CD8-positive, alpha-beta memory T cell (primary cell): ENCODE data around the gene KCNK16. TPM values are rescaled to one million over a fixed set of nuclear protein-coding genes. Genes with fewer than 3 reads are reported as not detected.

Experiments used
- CTCF ChIA-PET: fragments of 350-600 bp; sonication (Branson Sonifier 250); formaldehyde crosslinking; loops from one replicate; lab custom pipeline; 2021; ENCODE audit warnings: antibody characterized with exemption; lab: Charles Lee
- POLR2A ChIA-PET: fragments of 350-600 bp; sonication (Branson Sonifier 250); formaldehyde crosslinking; loops from one replicate; lab custom pipeline; 2021; ENCODE audit warnings: antibody characterized with exemption; lab: Charles Lee
- DNase-seq, 5 donors: peaks; one replicate each; pipeline versions ENCODE4 v3.0.0 to v3.0.0-alpha.2; 2020 to 2022; ENCODE audit warnings: mixed read lengths in 1 of 5
- H3K27ac ChIP-seq: one replicate; pipeline ENCODE4 v1.7.0; 2013; ENCODE audit warnings: low read depth, mild to moderate bottlenecking, low read length, moderate library complexity
- H3K27me3 ChIP-seq: 2 replicates; pipeline ENCODE4 v1.7.0; 2013; ENCODE audit warnings: low read length, mild to moderate bottlenecking; ENCODE audit not compliant: insufficient read depth, poor library complexity, severe bottlenecking
- H3K36me3 ChIP-seq: 2 replicates; pipeline ENCODE4 v1.7.0; 2013; ENCODE audit warnings: mild to moderate bottlenecking, low read length, moderate library complexity; ENCODE audit not compliant: insufficient read depth
- H3K4me1 ChIP-seq: 2 replicates; pipeline ENCODE4 v1.7.0; 2013; ENCODE audit warnings: mild to moderate bottlenecking, low read length, moderate library complexity; ENCODE audit not compliant: insufficient read depth
- H3K4me3 ChIP-seq: 2 replicates; pipeline ENCODE4 v1.7.0; 2013; ENCODE audit warnings: mild to moderate bottlenecking, low read length
- H3K9me3 ChIP-seq: 2 replicates; pipeline ENCODE4 v1.7.0; 2013; ENCODE audit warnings: mild to moderate bottlenecking, low read length
- H3K27ac Mint-ChIP-seq, 8 donors: one replicate each; pipeline ENCODE4 v1.8.0; 2020 to 2021; ENCODE audit warnings: mixed read lengths in 8 of 8, mild to moderate bottlenecking in 6 of 8, inconsistent platforms in 3 of 8, moderate library complexity in 3 of 8
- H3K27me3 Mint-ChIP-seq, 2 donors: one replicate each; pipeline ENCODE4 v1.8.0; 2020 to 2021; ENCODE audit warnings: mixed read lengths in 2 of 2, mild to moderate bottlenecking in 1 of 2, moderate library complexity in 1 of 2
- H3K36me3 Mint-ChIP-seq, 3 donors: one replicate each; pipeline ENCODE4 v1.8.0; 2020 to 2021; ENCODE audit warnings: mixed read lengths in 3 of 3, inconsistent platforms in 1 of 3, mild to moderate bottlenecking in 1 of 3
- H3K4me1 Mint-ChIP-seq, 3 donors: one replicate each; pipeline ENCODE4 v1.8.0; 2020 to 2021; ENCODE audit warnings: mixed read lengths in 3 of 3, inconsistent platforms in 1 of 3, mild to moderate bottlenecking in 1 of 3
- H3K4me3 Mint-ChIP-seq, 7 donors: one replicate each; pipeline ENCODE4 v1.8.0; 2020 to 2021; ENCODE audit warnings: mixed read lengths in 7 of 7, mild to moderate bottlenecking in 6 of 7, moderate library complexity in 4 of 7, inconsistent platforms in 2 of 7
- H3K9me3 Mint-ChIP-seq, 5 donors: one replicate each; pipeline ENCODE4 v1.8.0; 2020 to 2022; ENCODE audit warnings: mixed read lengths in 5 of 5, mild to moderate bottlenecking in 3 of 5, moderate library complexity in 2 of 5, inconsistent platforms in 1 of 5
- polyA plus RNA-seq: library from polyadenylated mRNA; unstranded; fragments of 300-500 nt; fragmentation: Illumina TruSeq; gene quantifications from one replicate; pipeline ENCODE4 v1.2.3, GENCODE V29; 2021
- total RNA-seq, 2 experiments: library from RNA; stranded (reverse); gene quantifications; one replicate each; pipeline ENCODE4 v1.2.3, GENCODE V29; 2021

The KCNK16 gene
- total and polyA plus RNA-seq, 3 experiments from 2014 or later, result not detected

DNA sequence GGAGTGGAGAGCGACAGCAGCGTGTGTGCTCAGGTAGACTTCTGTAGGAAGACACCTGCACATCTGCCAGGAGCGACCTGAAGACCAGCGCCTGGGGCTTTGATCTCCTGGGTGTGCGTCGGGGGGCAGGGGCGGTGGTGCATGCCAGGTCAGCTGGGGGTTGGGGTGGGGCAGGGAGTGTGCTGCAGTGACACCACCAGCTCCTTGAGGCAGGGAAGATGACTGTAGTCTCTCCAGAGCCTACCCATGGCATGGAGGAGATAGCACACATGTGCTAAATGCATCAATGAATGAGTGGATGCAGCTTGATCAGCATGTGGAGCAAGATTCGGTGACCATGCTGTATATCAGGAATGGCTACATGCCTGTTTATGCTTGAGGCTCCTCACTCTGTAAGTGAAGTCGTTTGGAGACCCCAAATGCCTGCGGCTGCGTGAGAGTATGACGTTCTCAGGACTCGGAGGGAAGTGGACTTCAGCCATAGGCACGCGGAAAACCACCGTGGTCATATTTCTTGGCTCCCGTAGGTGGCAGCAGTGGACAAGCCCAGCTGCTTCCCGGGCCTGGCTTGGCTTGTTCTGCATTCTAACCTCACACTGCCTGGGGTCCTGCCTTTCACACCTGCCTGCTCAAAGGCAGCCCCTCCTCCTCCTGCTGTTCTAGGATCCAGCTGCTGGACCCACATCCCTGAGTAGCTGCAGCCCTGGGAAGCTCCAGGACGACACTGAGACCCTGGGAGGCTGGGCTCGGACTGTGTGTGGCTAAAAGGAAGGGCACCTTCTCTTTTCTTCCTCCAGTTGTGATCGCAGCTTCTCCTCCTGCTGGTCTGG lies 39.4 kb upstream of the KCNK16 start:
- H3K27ac ChIP-seq, result no peak overlapping the region
- peak in 4 of 5 donors; percentile 13 to 52 (median 18) for DNase-seq
- Mint-ChIP-seq H3K9me3 (no peaks in the 10 kb centered on the region), H3K36me3 (no peaks in the 10 kb centered on the region), H3K27ac (no peak overlapping the region), H3K4me3 (peak overlapping the region in 1 of 7 donors; percentile 17), H3K27me3 (peaks cover 8 to 19% of the 10 kb centered on the region in 2 donors), H3K4me1 (peaks cover 0 to 4% (median 1%) of the 10 kb centered on the region in 3 donors)
- POLR2A ChIA-PET, result interaction anchor here (0.5 kb wide), 1 partner anchor 138 kb away, joined by 4 read pairs; no protein-coding TSS in a partner anchor
- H3K4me3 ChIP-seq, result no peak overlapping the region
- no peaks in the 10 kb centered on the region for H3K9me3 ChIP-seq
- H3K36me3 ChIP-seq, result no peaks in the 10 kb centered on the region
- H3K27me3 ChIP-seq, result no peaks in the 10 kb centered on the region
- no peaks in the 10 kb centered on the region for H3K4me1 ChIP-seq
- CTCF ChIA-PET, result interaction anchor here (0.7 to 1.4 kb wide), 5 partner anchors 9 to 1666 kb away, joined by 3 to 6 read pairs (median 3); no protein-coding TSS in a partner anchor

DNA sequence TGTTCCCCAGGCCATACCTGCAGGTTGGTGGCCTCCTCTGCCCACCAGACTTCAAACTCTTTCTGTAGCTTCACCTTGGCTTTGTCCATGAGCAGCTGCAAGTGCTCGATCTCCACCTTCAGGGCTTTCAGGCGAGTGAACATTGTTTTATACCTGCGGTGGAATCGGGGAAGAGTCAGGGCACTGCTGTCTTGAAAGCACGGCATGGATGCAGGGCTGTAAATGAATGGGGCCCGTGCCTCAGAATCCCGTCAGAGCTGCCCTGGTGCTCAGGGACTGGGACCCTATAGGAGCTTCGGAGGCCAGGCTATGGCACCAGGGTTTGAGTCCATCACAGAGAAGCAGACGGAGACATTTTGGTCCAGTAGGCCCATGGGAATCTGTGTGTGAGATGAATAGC lies 37.9 kb upstream of the KCNK16 start:
- H3K36me3 ChIP-seq, result no peaks in the 10 kb centered on the region
- H3K27me3 ChIP-seq, result no peaks in the 10 kb centered on the region
- H3K4me3 ChIP-seq, result no peak overlapping the region
- H3K27me3 Mint-ChIP-seq, result peaks cover 8 to 19% of the 10 kb centered on the region in 2 donors
- H3K27ac Mint-ChIP-seq, result no peak overlapping the region
- no peaks in the 10 kb centered on the region for H3K4me1 ChIP-seq
- no peaks in the 10 kb centered on the region for H3K36me3 Mint-ChIP-seq
- no peak overlapping the region for H3K27ac ChIP-seq
- CTCF ChIA-PET, result no interaction called here
- POLR2A ChIA-PET, result no interaction called here
- no peak overlapping the region for H3K4me3 Mint-ChIP-seq
- H3K4me1 Mint-ChIP-seq, result peaks cover 0 to 4% (median 1%) of the 10 kb centered on the region in 3 donors
- no peaks in the 10 kb centered on the region for H3K9me3 Mint-ChIP-seq
- H3K9me3 ChIP-seq, result no peaks in the 10 kb centered on the region
- no peak for DNase-seq

DNA sequence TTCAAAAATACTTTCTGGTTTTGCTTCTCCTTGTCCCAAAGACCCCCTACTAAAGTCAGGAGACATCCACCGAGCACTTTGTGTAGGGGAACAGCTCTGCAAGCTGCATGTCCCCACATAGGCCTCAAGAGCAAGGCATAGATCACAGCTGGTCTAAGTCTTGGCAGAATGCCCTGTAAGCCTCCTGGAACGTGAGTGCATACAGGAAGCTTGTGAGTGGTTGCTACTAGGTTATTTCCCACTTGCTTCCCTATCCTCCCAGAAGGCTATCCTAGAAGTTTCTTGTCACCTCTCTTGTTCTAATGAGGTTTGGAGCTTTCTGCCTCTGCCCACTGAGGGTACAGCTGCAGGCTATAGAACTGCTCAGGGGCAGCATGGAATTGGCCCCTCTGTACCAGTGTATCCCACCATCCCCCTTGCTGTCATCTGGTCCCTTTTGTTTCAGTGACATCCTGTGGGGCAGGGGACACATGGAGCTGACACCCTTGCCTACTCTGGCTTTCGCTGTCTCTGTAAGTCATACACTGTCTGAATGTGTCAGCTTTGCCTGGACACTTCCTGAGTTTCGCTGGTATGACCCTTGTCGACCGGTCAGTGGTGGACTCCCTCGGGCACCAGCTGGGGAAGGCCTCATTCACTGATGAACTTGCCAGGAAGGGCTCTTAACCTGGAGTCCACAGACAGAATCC lies 35.6 kb upstream of the KCNK16 start:
- H3K27ac ChIP-seq, result no peak overlapping the region
- H3K36me3 Mint-ChIP-seq, result no peaks in the 10 kb centered on the region
- ChIA-PET CTCF (no interaction called here), POLR2A (no interaction called here)
- H3K27ac Mint-ChIP-seq, result no peak overlapping the region
- no peaks in the 10 kb centered on the region for H3K9me3 Mint-ChIP-seq
- H3K4me1 ChIP-seq, result no peaks in the 10 kb centered on the region
- peaks cover 0 to 4% (median 1%) of the 10 kb centered on the region in 3 donors for H3K4me1 Mint-ChIP-seq
- peaks cover 8 to 19% of the 10 kb centered on the region in 2 donors for H3K27me3 Mint-ChIP-seq
- no peak for DNase-seq
- H3K36me3 ChIP-seq, result no peaks in the 10 kb centered on the region
- H3K9me3 ChIP-seq, result no peaks in the 10 kb centered on the region
- no peak overlapping the region for H3K4me3 ChIP-seq
- no peak overlapping the region for H3K4me3 Mint-ChIP-seq
- no peaks in the 10 kb centered on the region for H3K27me3 ChIP-seq

DNA sequence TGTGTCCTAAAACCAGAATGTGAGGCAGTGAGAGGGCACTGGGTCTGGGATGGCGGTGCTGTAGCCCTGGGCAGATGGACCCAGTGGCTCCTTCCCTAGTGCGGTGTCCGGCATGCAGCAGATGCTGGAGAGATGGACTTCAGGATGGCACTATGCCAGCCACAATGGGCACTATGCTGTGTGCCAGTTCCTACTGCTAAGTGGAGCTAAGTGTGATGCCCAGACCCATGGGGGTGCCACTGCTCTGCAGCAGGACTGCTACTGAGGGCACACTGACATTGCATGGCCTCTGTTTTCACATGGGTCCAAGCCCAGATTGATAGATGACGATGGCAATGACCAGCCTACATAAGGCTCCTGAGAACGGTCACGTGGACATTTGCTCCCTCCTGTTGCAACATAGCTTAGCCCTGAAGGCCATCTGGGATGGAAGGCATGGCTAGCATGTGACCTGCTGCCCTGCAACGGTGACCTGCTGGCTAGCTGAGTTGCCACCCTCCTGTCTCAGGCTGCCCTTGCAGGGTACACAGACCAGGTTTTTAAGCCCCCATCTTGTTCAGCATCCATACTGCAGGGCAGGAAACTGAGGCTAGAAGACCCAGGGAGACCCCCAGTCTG lies 31.3 kb upstream of the KCNK16 start:
- no peaks in the 10 kb centered on the region for H3K36me3 ChIP-seq
- peaks cover 2 to 3% of the 10 kb centered on the region in 2 donors for H3K27me3 Mint-ChIP-seq
- no peaks in the 10 kb centered on the region for H3K36me3 Mint-ChIP-seq
- no peaks in the 10 kb centered on the region for H3K27me3 ChIP-seq
- H3K4me1 ChIP-seq, result no peaks in the 10 kb centered on the region
- no peaks in the 10 kb centered on the region for H3K4me1 Mint-ChIP-seq
- no peaks in the 10 kb centered on the region for H3K9me3 ChIP-seq
- no peak for DNase-seq
- CTCF ChIA-PET, result no interaction called here
- H3K4me3 Mint-ChIP-seq, result no peak overlapping the region
- POLR2A ChIA-PET, result no interaction called here
- H3K27ac ChIP-seq, result no peak overlapping the region
- peak overlapping the region in 1 of 8 donors; percentile 33 for H3K27ac Mint-ChIP-seq
- no peaks in the 10 kb centered on the region for H3K9me3 Mint-ChIP-seq
- no peak overlapping the region for H3K4me3 ChIP-seq

DNA sequence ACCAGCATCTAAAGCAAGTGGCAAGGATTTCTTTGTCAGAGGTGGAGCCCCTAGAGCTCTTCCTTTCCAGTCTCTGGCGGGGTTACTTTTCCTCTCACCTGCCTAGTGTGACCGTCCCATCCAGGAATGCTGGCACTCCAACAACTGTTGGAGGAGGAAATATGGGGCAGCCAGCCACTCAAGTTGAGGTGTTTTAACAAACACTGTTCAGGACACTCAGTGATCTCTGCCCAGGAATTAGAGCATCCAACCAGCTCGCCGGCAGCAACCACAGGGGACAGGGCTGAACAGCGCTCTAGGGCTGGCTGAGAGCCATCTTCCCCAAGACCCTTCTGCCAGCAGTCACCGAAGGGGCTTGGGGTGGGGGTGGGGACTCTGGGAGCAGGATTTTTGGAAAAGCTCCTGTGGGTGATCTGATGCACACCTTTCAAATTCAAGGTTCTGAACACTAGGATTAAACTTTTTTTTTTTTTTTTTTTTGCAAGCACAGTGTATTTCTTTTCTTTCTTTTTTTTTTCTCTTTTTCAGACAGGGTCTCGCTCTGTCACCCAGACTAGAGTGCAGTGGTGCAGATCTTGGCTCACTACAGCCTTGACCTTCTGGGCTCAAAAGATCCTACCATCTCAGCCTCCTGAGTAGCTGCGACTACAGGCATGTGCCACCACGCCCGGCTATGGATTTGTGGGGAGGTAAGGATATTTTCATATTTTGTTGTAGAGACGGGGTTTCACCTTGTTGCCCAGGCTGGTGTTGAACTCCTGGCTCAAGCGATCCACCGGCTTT lies 28.4 kb upstream of the KCNK16 start:
- Mint-ChIP-seq H3K27me3 (peaks cover 0 to 5% of the 10 kb centered on the region in 2 donors), H3K36me3 (no peaks in the 10 kb centered on the region), H3K4me3 (no peak overlapping the region), H3K27ac (no peak overlapping the region), H3K4me1 (no peaks in the 10 kb centered on the region), H3K9me3 (no peaks in the 10 kb centered on the region)
- Histone ChIP-seq H3K36me3 (no peaks in the 10 kb centered on the region), H3K4me3 (no peak overlapping the region), H3K27me3 (no peaks in the 10 kb centered on the region), H3K27ac (no peak overlapping the region), H3K9me3 (no peaks in the 10 kb centered on the region), H3K4me1 (no peaks in the 10 kb centered on the region)
- CTCF ChIA-PET, result no interaction called here
- DNase-seq, result no peak
- POLR2A ChIA-PET, result no interaction called here

DNA sequence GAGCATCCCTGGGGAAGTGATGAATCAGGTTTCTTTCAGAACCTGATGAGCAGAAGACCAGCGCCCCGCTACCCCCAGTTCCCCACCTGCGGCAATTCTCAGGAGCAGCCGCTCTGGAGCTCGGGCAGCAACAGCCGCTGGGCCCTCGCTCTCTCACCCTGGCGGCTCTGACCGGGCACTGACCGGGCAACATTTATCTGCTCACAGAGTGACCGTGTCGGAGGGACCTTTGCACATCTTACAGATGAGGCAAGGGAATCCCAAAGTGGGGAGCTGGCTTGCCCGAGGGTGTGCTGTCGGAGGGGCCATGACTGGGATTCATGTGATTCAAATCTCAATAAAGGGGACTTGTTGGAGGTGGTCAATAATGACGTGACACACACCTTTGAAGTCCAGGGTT lies 26.2 kb upstream of the KCNK16 start:
- Mint-ChIP-seq H3K4me1 (no peaks in the 10 kb centered on the region), H3K4me3 (no peak overlapping the region), H3K27ac (no peak overlapping the region), H3K36me3 (no peaks in the 10 kb centered on the region), H3K9me3 (no peaks in the 10 kb centered on the region), H3K27me3 (peaks cover 0 to 5% of the 10 kb centered on the region in 2 donors)
- no peak for DNase-seq
- Histone ChIP-seq H3K27ac (no peak overlapping the region), H3K4me1 (no peaks in the 10 kb centered on the region), H3K9me3 (no peaks in the 10 kb centered on the region), H3K36me3 (no peaks in the 10 kb centered on the region), H3K4me3 (no peak overlapping the region), H3K27me3 (no peaks in the 10 kb centered on the region)
- CTCF ChIA-PET, result interaction anchor here (1.2 to 1.8 kb wide), 2 partner anchors 13 to 16 kb away, joined by 3 to 4 read pairs; no protein-coding TSS in a partner anchor
- POLR2A ChIA-PET, result no interaction called here

DNA sequence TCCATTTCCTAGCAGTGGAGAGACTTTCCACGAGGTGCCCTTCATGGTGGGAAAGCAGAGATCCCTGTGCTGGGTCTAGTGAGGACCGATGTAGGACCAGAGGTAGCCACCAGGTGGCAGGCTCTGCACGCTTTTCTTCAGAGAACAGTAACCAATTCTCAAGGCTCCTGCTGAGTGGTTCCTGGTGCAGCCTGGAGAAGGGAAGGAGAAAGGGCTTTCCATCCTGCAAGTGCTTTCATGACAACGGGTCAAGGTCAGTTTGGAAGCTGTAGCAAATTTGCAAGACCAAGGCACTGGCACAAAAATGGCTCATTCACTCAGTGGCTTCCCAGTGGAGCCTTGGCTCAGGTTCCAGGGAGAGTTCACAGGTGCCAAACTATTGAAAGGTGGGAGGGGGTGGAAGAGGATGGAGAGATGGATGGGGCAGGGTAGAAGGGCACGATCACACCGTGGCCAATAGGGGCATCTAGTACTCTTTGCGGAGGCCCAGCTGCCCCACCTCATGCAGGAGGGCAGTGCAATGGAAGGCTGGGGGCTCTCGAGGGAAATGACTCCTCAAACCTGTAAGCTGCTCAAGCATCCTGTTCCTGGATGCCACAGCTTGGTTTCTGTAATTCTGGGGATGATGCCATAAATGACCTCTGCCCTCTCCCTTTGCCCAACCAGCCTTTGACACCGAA lies 25.5 kb upstream of the KCNK16 start:
- Histone ChIP-seq H3K27ac (no peak overlapping the region), H3K9me3 (no peaks in the 10 kb centered on the region), H3K4me1 (no peaks in the 10 kb centered on the region), H3K36me3 (no peaks in the 10 kb centered on the region), H3K27me3 (no peaks in the 10 kb centered on the region), H3K4me3 (no peak overlapping the region)
- Mint-ChIP-seq H3K27me3 (peaks cover 2 to 5% of the 10 kb centered on the region in 2 donors), H3K36me3 (no peaks in the 10 kb centered on the region), H3K9me3 (no peaks in the 10 kb centered on the region), H3K4me1 (no peaks in the 10 kb centered on the region), H3K27ac (peak overlapping the region in 1 of 8 donors; percentile 32), H3K4me3 (no peak overlapping the region)
- peak in 4 of 5 donors; percentile 5 to 18 (median 14) for DNase-seq
- ChIA-PET CTCF (interaction anchor here (1.1 to 1.8 kb wide), 2 partner anchors 13 to 16 kb away, joined by 4 read pairs; no protein-coding TSS in a partner anchor), POLR2A (no interaction called here)
